Lung (tissue), 12 donors: ENCODE measurements around the gene C3. TPM values are rescaled to one million over a fixed set of nuclear protein-coding genes. Genes with fewer than 3 reads are reported as not detected.
A peak's percentile ranks its signal among the peaks of the same experiment; 100 is the strongest.

ENCODE experiments used
- ATAC-seq: fragments of 200-7000 bp; cut with Tn5 transposase; one replicate; pipeline ENCODE4 v1.9.1; 2020; ENCODE audit warnings: moderate number of reproducible peaks; ENCODE audit not compliant: insufficient read depth, low FRiP score
- DNase-seq, 3 donors: peaks; one replicate each; pipeline ENCODE4 v3.0.0-alpha.2; 2013 to 2017
- H3K27ac ChIP-seq, 2 donors: one replicate each; pipeline ENCODE4 v1.5.1; 2013; ENCODE audit warnings: mild to moderate bottlenecking in 2 of 2, moderate library complexity in 2 of 2, control low read depth in 1 of 2, inconsistent platforms in 1 of 2, low read depth in 1 of 2, low read length in 1 of 2
- H3K27me3 ChIP-seq, 3 donors: one replicate each; pipeline ENCODE4 v1.5.1; 2013; ENCODE audit warnings: low read length in 2 of 3; ENCODE audit not compliant: control insufficient read depth in 3 of 3, insufficient read depth in 3 of 3
- H3K36me3 ChIP-seq, 4 donors: one replicate each; pipeline ENCODE4 v1.5.1; 2013; ENCODE audit warnings: low read length in 4 of 4, mild to moderate bottlenecking in 1 of 4, moderate library complexity in 1 of 4; ENCODE audit not compliant: control insufficient read depth in 4 of 4, insufficient read depth in 4 of 4
- H3K4me1 ChIP-seq, 5 donors: one replicate each; pipeline ENCODE4 v1.5.1; 2013; ENCODE audit warnings: low read length in 5 of 5, mild to moderate bottlenecking in 2 of 5, moderate library complexity in 1 of 5; ENCODE audit not compliant: control insufficient read depth in 5 of 5, insufficient read depth in 5 of 5
- H3K4me3 ChIP-seq: one replicate; pipeline ENCODE4 v1.5.1; 2013; ENCODE audit warnings: mild to moderate bottlenecking, control low read depth, moderate library complexity
- H3K9ac ChIP-seq, 2 donors: one replicate each; pipeline ENCODE4 v1.5.1; 2013; ENCODE audit warnings: low read length in 2 of 2, control low read depth in 1 of 2; ENCODE audit not compliant: insufficient read depth in 1 of 2
- H3K9me3 ChIP-seq, 4 donors: one replicate each; pipeline ENCODE4 v1.5.1; 2013; ENCODE audit warnings: low read length in 3 of 4, mild to moderate bottlenecking in 1 of 4, moderate library complexity in 1 of 4; ENCODE audit not compliant: control insufficient read depth in 4 of 4, insufficient read depth in 3 of 4
- WGBS, 2 donors: extraction: QIAGEN DNeasy Blood & Tissue Kit; methylation state at CpG; one replicate each; pipeline ENCODE4 v1.1.7; 2013; 5-methylcytosine and 5-hydroxymethylcytosine counted together
- polyA plus RNA-seq, 2 donors: library from polyadenylated mRNA; stranded (reverse); fragments of 200-250 nt; gene quantifications; one replicate each; pipeline ENCODE4 v1.2.1, GENCODE V29; 2013
- total RNA-seq, 2 donors: library from RNA; depleted of rRNA in 1 of 2; stranded (reverse); fragments of >200 nt in 1 of 2; gene quantifications; one replicate each; pipeline ENCODE4 v1.2.1, GENCODE V29; 2014 to 2021
- TF ChIP-seq, protein P1 (sequence below): IDR thresholded peaks from 2 replicates; pipeline ENCODE4 v1.5.1; 2012; ENCODE audit warnings: mild to moderate bottlenecking; ENCODE audit errors: control extremely low read depth, extremely low read depth
- donor health status: control.
- donor health status: control.
- donor health status: Bipolar disorder and iron deficiency.
- donor health status: healthy.
- donor health status: DM: yes; HTN: yes; CAD: no.

The C3 gene
- total and polyA plus RNA-seq, 4 donors, result 613 to 1,612 (median 1,252) TPM

DNA sequence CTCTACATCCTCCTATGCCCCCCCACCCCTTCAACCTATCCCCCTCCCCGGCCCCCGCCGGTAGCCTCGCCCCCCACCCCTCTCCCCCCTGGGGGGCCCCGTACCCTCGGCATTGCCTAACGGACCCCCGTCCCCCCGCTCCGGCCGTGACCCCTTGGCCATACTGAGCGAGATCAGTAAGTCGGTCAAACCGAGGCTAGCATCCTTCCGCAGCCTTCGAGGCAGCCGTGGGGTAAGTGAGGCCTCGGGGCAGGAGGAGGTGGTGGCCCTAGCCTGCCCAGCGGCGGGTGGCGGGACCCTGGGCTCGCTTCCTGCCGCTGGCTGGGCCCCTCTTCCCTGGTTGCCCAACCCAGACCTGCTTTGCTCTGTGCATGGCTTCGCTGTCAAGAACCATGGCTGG, 25.5 kb upstream of the C3 start:
- no peak for ATAC-seq
- no peaks in the 10 kb centered on the region for H3K27me3 ChIP-seq
- H3K36me3 ChIP-seq, result peaks cover 29 to 52% (median 40%) of the 10 kb centered on the region in 4 donors
- H3K27ac ChIP-seq, result no peak overlapping the region
- no peak overlapping the region for H3K9ac ChIP-seq
- H3K4me1 ChIP-seq, result peaks cover 0 to 50% (median 26%) of the 10 kb centered on the region in 5 donors
- no peak overlapping the region for H3K4me3 ChIP-seq
- WGBS, 2 donors, result 89 to 94% methylated on average over 21 to 24 of the region's 24 CpGs
- DNase-seq, result no peak
- no peaks in the 10 kb centered on the region for H3K9me3 ChIP-seq
- TF ChIP-seq, protein P1, sequence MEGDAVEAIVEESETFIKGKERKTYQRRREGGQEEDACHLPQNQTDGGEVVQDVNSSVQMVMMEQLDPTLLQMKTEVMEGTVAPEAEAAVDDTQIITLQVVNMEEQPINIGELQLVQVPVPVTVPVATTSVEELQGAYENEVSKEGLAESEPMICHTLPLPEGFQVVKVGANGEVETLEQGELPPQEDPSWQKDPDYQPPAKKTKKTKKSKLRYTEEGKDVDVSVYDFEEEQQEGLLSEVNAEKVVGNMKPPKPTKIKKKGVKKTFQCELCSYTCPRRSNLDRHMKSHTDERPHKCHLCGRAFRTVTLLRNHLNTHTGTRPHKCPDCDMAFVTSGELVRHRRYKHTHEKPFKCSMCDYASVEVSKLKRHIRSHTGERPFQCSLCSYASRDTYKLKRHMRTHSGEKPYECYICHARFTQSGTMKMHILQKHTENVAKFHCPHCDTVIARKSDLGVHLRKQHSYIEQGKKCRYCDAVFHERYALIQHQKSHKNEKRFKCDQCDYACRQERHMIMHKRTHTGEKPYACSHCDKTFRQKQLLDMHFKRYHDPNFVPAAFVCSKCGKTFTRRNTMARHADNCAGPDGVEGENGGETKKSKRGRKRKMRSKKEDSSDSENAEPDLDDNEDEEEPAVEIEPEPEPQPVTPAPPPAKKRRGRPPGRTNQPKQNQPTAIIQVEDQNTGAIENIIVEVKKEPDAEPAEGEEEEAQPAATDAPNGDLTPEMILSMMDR, result no peak

DNA sequence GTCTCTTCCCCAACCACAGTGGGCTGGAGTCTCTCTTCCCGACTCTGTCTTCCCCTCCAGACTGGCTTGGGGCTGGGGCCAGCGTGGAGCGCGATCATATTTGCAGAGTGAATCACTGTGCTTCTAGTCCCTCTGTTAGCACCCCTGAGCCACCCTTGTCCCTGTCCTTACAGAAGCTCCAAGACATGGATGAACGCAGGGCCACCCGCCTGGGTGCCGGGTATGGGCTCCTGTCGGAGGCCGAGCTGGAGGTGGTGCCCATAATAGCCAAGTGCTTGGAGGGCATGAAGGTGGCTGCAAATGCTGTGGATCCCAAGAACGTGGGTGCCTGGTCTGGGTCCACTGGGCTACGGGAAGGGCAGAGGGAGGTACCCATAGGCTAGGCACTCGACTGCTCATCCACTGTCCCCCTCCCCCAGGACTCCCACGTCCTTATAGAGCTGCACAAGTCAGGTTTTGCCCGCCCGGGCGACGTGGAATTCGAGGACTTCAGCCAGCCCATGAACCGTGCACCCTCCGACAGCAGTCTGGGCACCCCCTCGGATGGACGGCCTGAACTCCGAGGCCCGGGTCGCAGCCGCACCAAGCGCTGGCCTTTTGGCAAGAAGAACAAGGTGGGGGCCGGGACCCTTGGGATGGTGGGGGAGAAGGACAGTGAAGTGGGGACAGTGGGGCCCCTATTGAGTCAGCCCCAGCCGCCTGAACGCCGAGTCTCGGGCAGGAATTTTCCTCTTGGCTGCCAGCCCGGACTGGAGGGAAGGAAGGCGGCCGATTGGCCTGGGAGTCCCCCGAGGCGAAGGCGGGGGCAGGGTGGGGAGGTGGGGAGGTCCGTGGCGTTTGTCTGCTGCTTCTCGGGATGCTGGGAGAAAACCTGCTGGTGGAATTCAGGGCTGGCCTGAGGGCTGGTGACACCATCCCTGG, 24.2 kb upstream of the C3 start:
- Histone ChIP-seq H3K27ac (peak overlapping the region; percentile 81), H3K9me3 (no peaks in the 10 kb centered on the region), H3K4me3 (no peak overlapping the region), H3K9ac (peak overlapping the region in 1 of 2 donors; percentile 28), H3K4me1 (peaks cover 0 to 48% (median 26%) of the 10 kb centered on the region in 5 donors), H3K27me3 (no peaks in the 10 kb centered on the region), H3K36me3 (peaks cover 21 to 48% (median 34%) of the 10 kb centered on the region in 4 donors)
- ATAC-seq (peak; percentile 62), DNase-seq (peak; percentile 94 to 98 (median 96))
- TF ChIP-seq, protein P1, result no peak
- WGBS, 2 donors, result 35 to 59% methylated on average over 40 to 41 of the region's 41 CpGs

DNA sequence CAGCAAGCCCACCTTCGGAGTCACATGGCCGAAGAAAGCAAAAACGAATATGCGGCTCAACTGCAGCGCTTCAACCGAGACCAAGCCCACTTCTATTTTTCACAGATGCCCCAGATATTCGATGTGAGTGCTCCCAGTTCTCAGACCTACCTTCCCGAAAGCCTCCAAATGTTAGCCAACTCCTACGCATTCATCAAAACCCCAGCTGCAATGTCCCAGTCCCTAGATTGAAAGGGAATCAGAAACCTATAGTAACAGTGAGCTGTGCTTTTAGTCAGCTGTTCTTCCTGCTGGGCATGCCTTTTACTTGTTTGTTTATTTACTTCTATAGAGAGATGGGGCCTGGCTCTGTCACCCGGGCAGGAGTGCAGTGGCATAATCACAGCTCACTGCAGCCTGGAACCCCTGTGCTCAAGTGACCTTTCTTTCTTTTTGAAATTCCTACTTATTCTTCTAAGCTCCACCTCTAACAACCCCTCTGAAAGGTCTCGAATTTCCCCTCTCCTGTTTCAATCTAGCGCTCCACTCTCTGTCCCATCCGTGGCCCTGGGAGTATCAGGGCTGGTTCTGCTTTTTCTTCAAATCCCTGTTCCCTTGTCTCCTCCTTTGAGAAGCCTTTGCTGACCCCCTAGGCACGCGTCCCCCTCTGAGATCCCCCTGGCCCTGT, 23.4 kb upstream of the C3 start:
- H3K27me3 ChIP-seq, result no peaks in the 10 kb centered on the region
- no peak for ATAC-seq
- no peak overlapping the region for H3K9ac ChIP-seq
- H3K9me3 ChIP-seq, result no peaks in the 10 kb centered on the region
- peaks cover 0 to 50% (median 21%) of the 10 kb centered on the region in 5 donors for H3K4me1 ChIP-seq
- H3K36me3 ChIP-seq, result peaks cover 18 to 41% (median 27%) of the 10 kb centered on the region in 4 donors
- no peak for DNase-seq
- 84 to 92% methylated on average over 15 of the region's 15 CpGs for WGBS, 2 donors
- peak overlapping the region; percentile 81 for H3K27ac ChIP-seq
- no peak overlapping the region for H3K4me3 ChIP-seq
- TF ChIP-seq, protein P1, result no peak
